GM06990 (cell line): Measurements from ENCODE around the gene TUBB.

Experiments
- DNase-seq: peaks from one replicate; pipeline ENCODE4 v3.0.0-alpha.2; 2011; ENCODE audit not compliant: insufficient read length; ENCODE audit errors: extremely low read depth
- H3K27me3 ChIP-seq: replicated peaks from 2 replicates; pipeline ENCODE4 v1.6.0; 2011; ENCODE audit warnings: low read length; ENCODE audit not compliant: control insufficient read depth, insufficient read depth
- H3K36me3 ChIP-seq: 2 replicates; pipeline ENCODE4 v1.5.1; 2011; ENCODE audit warnings: low read length; ENCODE audit not compliant: control insufficient read depth, insufficient read depth
- H3K4me3 ChIP-seq: replicated peaks from 2 replicates; pipeline ENCODE4 v1.5.1; 2011; ENCODE audit warnings: low read depth, mild to moderate bottlenecking, control low read depth, low read length
- CTCF ChIP-seq: IDR thresholded peaks from 2 replicates; pipeline ENCODE4 v1.5.1; 2011; ENCODE audit warnings: low read length, control low read depth, mild to moderate bottlenecking, inconsistent platforms; ENCODE audit not compliant: insufficient read depth, poor library complexity, severe bottlenecking

The TUBB gene

GRCh38 chr6:30719791-30720737 lies at the start of gene TUBB:
TSS of gene TUBB (plus strand) at chr6:30720352. CDS start at chr6:30720507, 155 bp downstream.
- Histone ChIP-seq H3K36me3 (peaks cover 27% of the 10 kb centered on the region), H3K4me3 (peak within 1 kb of the TSS; percentile 98), H3K27me3 (no peaks in the 10 kb centered on the region)
- no peak for TF ChIP-seq CTCF
- peak; percentile 98 for DNase-seq

GRCh38 chr6:30670760-30671527 lies 49.2 kb upstream of the TUBB start:
- Histone ChIP-seq H3K27me3 (no peaks in the 10 kb centered on the region), H3K36me3 (peaks cover 2% of the 10 kb centered on the region), H3K4me3 (no peak overlapping the region)
- no peak for TF ChIP-seq CTCF
- DNase-seq: no peak

- Histone ChIP-seq H3K36me3 (peaks cover 12% of the 10 kb centered on the region), H3K27me3 (no peaks in the 10 kb centered on the region), H3K4me3 (peak within 1 kb of the TSS; percentile 99)
- peak; percentile 84 for TF ChIP-seq CTCF
- peak; percentile 87 for DNase-seq
Measured at GRCh38 chr6:30672445-30673253, 47.5 kb upstream of the TUBB start, which contains the start of gene DHX16. TSS of gene DHX16 (minus strand) at chr6:30673006. CDS start at chr6:30672841, 165 bp downstream.

GRCh38 chr6:30676660-30677285 lies 43.4 kb upstream of the TUBB start:
- Histone ChIP-seq H3K27me3 (no peaks in the 10 kb centered on the region), H3K4me3 (no peak overlapping the region), H3K36me3 (peaks cover 22% of the 10 kb centered on the region)
- TF ChIP-seq CTCF: no peak
- no peak for DNase-seq
